ENCODE data around the gene CDC5L. TPM values are rescaled to one million over a fixed set of nuclear protein-coding genes. Genes with fewer than 3 reads are reported as not detected.

The CDC5L gene
- total RNA-seq, 1 experiment from 2014 or later, result 23.8 TPM

- intact Hi-C loops (cut with micrococcal nuclease; ENCODE audit: unreplicated experiment), result no loop called here
- no peak overlapping the region for H3K4me3 ChIP-seq (ENCODE audit: low read depth, low read length)
- BruUV-seq (replicated peaks), result no TSS peak
- Mint-ChIP-seq H3K36me3 (ENCODE audit: insufficient read depth, unreplicated experiment) (no peaks in the 10 kb centered on the region), H3K4me3 (ENCODE audit: unreplicated experiment) (no peak overlapping the region), H3K9me3 (ENCODE audit: unreplicated experiment) (no peaks in the 10 kb centered on the region), H3K27me3 (ENCODE audit: insufficient read depth, unreplicated experiment) (no peaks in the 10 kb centered on the region), H3K4me1 (ENCODE audit: low read depth, unreplicated experiment) (peaks cover 5% of the 10 kb centered on the region), H3K27ac (ENCODE audit: unreplicated experiment) (no peak overlapping the region)
- no peaks in the 10 kb centered on the region for H3K36me3 ChIP-seq (ENCODE audit: control insufficient read depth, insufficient read depth, low read length)
- H3K9me3 ChIP-seq, result no peaks in the 10 kb centered on the region
- H3K4me1 ChIP-seq, result no peaks in the 10 kb centered on the region
- ChIA-PET CTCF (no interaction called here), POLR2A (no interaction called here)
- no peaks in the 10 kb centered on the region; the same call in 1 of the 2 replicates for H3K27me3 ChIP-seq (replicated peaks; ENCODE audit: control insufficient read depth, insufficient read depth, low read length)
- no peak for TF ChIP-seq CTCF (IDR thresholded peaks at IDR 0.05; ENCODE audit: insufficient read depth in 1 of 2, low read depth in 1 of 2, low read length in 1 of 2, severe bottlenecking in 1 of 2, unreplicated experiment in 1 of 2)
- no peak for DNase-seq
Measured at GRCh38 chr6:44462797-44463727, 75.6 kb downstream of the CDC5L start.

- BruUV-seq (replicated peaks), result no TSS peak
- H3K9me3 ChIP-seq, result no peaks in the 10 kb centered on the region
- intact Hi-C loops (cut with micrococcal nuclease; ENCODE audit: unreplicated experiment), result no loop called here
- no peak for DNase-seq
- ChIA-PET POLR2A (no interaction called here), CTCF (interaction anchor here (1.1 kb wide), 1 partner anchor 11 kb away, joined by 3 read pairs; no protein-coding TSS in a partner anchor)
- Mint-ChIP-seq H3K4me3 (ENCODE audit: unreplicated experiment) (no peak overlapping the region), H3K27me3 (ENCODE audit: insufficient read depth, unreplicated experiment) (no peaks in the 10 kb centered on the region), H3K9me3 (ENCODE audit: unreplicated experiment) (no peaks in the 10 kb centered on the region), H3K36me3 (ENCODE audit: insufficient read depth, unreplicated experiment) (no peaks in the 10 kb centered on the region), H3K4me1 (ENCODE audit: low read depth, unreplicated experiment) (peaks cover 5% of the 10 kb centered on the region), H3K27ac (ENCODE audit: unreplicated experiment) (no peak overlapping the region)
- H3K4me1 ChIP-seq, result no peaks in the 10 kb centered on the region
- no peak for TF ChIP-seq CTCF (IDR thresholded peaks at IDR 0.05; ENCODE audit: insufficient read depth in 1 of 2, low read depth in 1 of 2, low read length in 1 of 2, severe bottlenecking in 1 of 2, unreplicated experiment in 1 of 2)
- H3K27me3 ChIP-seq (replicated peaks; ENCODE audit: control insufficient read depth, insufficient read depth, low read length), result no peaks in the 10 kb centered on the region; the same call in 1 of the 2 replicates
- H3K4me3 ChIP-seq (ENCODE audit: low read depth, low read length), result no peak overlapping the region
- no peaks in the 10 kb centered on the region for H3K36me3 ChIP-seq (ENCODE audit: control insufficient read depth, insufficient read depth, low read length)
Measured at GRCh38 chr6:44463728-44464450, 76.4 kb downstream of the CDC5L start.

GRCh38 chr6:44464527-44465310 lies 77.2 kb downstream of the CDC5L start:
- H3K4me3 Mint-ChIP-seq (ENCODE audit: unreplicated experiment), result no peak overlapping the region
- H3K4me1 Mint-ChIP-seq (ENCODE audit: low read depth, unreplicated experiment), result peaks cover 5% of the 10 kb centered on the region
- no peaks in the 10 kb centered on the region for H3K9me3 ChIP-seq
- no peaks in the 10 kb centered on the region for H3K36me3 ChIP-seq (ENCODE audit: control insufficient read depth, insufficient read depth, low read length)
- ChIA-PET CTCF (interaction anchor here (1.1 kb wide), 1 partner anchor 11 kb away, joined by 3 read pairs; no protein-coding TSS in a partner anchor), POLR2A (no interaction called here)
- no peaks in the 10 kb centered on the region for H3K27me3 Mint-ChIP-seq (ENCODE audit: insufficient read depth, unreplicated experiment)
- no peak for TF ChIP-seq CTCF (IDR thresholded peaks at IDR 0.05; ENCODE audit: insufficient read depth in 1 of 2, low read depth in 1 of 2, low read length in 1 of 2, severe bottlenecking in 1 of 2, unreplicated experiment in 1 of 2)
- no peaks in the 10 kb centered on the region for H3K36me3 Mint-ChIP-seq (ENCODE audit: insufficient read depth, unreplicated experiment)
- H3K27ac Mint-ChIP-seq (ENCODE audit: unreplicated experiment), result no peak overlapping the region
- BruUV-seq (replicated peaks), result no TSS peak
- H3K27me3 ChIP-seq (replicated peaks; ENCODE audit: control insufficient read depth, insufficient read depth, low read length), result no peaks in the 10 kb centered on the region; the same call in 1 of the 2 replicates
- no peaks in the 10 kb centered on the region for H3K4me1 ChIP-seq
- no peak for DNase-seq
- no peaks in the 10 kb centered on the region for H3K9me3 Mint-ChIP-seq (ENCODE audit: unreplicated experiment)
- no peak overlapping the region for H3K4me3 ChIP-seq (ENCODE audit: low read depth, low read length)
- intact Hi-C loops (cut with micrococcal nuclease; ENCODE audit: unreplicated experiment), result no loop called here
